ENCODE measurements around the gene MYO3B. TPM values are rescaled to one million over a fixed set of nuclear protein-coding genes. Genes with fewer than 3 reads are reported as not detected.

The MYO3B gene
- total and polyA plus RNA-seq, 2 donors (not counting 3 experiments of a cell fraction or from before 2014, with no cell fraction given), result 0.03 TPM; not detected in 1

GRCh38 chr2:170228429-170228828, 50.5 kb downstream of the MYO3B start:
- Histone ChIP-seq H3K27me3 (ENCODE audit: control insufficient read depth in 2 of 2, insufficient read depth in 2 of 2, low read length in 2 of 2) (peaks cover 0 to 2% of the 10 kb centered on the region in 2 experiments), H4K20me1 (replicated peaks; ENCODE audit: control insufficient read depth, extremely low read depth, insufficient read depth, low read length) (no peaks in the 10 kb centered on the region), H3K4me2 (ENCODE audit: insufficient read depth, low read length) (no peak overlapping the region), H3K27ac (ENCODE audit: insufficient read depth, low read depth, low read length) (no peak overlapping the region), H3K79me2 (ENCODE audit: control insufficient read depth, insufficient read depth, low read length) (no peaks in the 10 kb centered on the region), H3K4me3 (replicated peaks in 1 of 3; ENCODE audit: insufficient read depth in 1 of 3, low read depth in 1 of 3, low read length in 3 of 3) (no peak overlapping the region), H2AFZ (ENCODE audit: low read depth, low read length) (no peak overlapping the region), H3K9me3 (replicated peaks; ENCODE audit: control insufficient read depth, insufficient read depth, low read length) (no peaks in the 10 kb centered on the region), H3K4me1 (ENCODE audit: control insufficient read depth, extremely low read depth, insufficient read depth, low read length) (no peaks in the 10 kb centered on the region), H3K36me3 (ENCODE audit: control insufficient read depth in 2 of 2, extremely low read depth in 1 of 2, insufficient read depth in 2 of 2, low read length in 2 of 2) (no peaks in the 10 kb centered on the region), H3K9me1 (replicated peaks; ENCODE audit: control insufficient read depth, extremely low read depth, insufficient read depth, low read length) (no peaks in the 10 kb centered on the region), H3K9ac (replicated peaks; ENCODE audit: extremely low read depth, insufficient read depth, low read length) (no peak overlapping the region)
- POLR2A ChIA-PET, result interaction anchor here (0.6 kb wide), 1 partner anchor 20 kb away, joined by 3 read pairs; no protein-coding TSS in a partner anchor
- DNase-seq (ENCODE audit: low read depth, low spot score) (no peak), FAIRE-seq (no peak)
- dilution Hi-C loops (cut with MboI; ENCODE audit: extremely low pct_ligation_motif_present, low sequenced_read_pairs) (no loop called here), intact Hi-C loops (cut with micrococcal nuclease) (loop anchor here (10.0 kb wide), 1 partner anchor 154 kb away; no protein-coding TSS in a partner anchor)
- TF ChIP-seq MYC (IDR thresholded peaks at IDR 0.05; ENCODE audit: low read depth, low read length), result no peak
- no peak for TF ChIP-seq EZH2 (IDR thresholded peaks at IDR 0.05; ENCODE audit: borderline replicate concordance, low read depth, low read length, severe bottlenecking)
- TF ChIP-seq, protein P1, sequence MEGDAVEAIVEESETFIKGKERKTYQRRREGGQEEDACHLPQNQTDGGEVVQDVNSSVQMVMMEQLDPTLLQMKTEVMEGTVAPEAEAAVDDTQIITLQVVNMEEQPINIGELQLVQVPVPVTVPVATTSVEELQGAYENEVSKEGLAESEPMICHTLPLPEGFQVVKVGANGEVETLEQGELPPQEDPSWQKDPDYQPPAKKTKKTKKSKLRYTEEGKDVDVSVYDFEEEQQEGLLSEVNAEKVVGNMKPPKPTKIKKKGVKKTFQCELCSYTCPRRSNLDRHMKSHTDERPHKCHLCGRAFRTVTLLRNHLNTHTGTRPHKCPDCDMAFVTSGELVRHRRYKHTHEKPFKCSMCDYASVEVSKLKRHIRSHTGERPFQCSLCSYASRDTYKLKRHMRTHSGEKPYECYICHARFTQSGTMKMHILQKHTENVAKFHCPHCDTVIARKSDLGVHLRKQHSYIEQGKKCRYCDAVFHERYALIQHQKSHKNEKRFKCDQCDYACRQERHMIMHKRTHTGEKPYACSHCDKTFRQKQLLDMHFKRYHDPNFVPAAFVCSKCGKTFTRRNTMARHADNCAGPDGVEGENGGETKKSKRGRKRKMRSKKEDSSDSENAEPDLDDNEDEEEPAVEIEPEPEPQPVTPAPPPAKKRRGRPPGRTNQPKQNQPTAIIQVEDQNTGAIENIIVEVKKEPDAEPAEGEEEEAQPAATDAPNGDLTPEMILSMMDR (IDR thresholded peaks at IDR 0.05; ENCODE audit: extremely low read depth in 1 of 2, insufficient read depth in 1 of 2, low read depth in 1 of 2, low read length in 2 of 2), result no peak
- no TSS peak for BruUV-seq (replicated peaks)
- CTCF ChIA-PET, result interaction anchor here (1.0 to 2.0 kb wide), 2 partner anchors 12 to 96 kb away, joined by 3 to 4 read pairs; no protein-coding TSS in a partner anchor

GRCh38 chr2:170229125-170229524, 51.2 kb downstream of the MYO3B start:
- intact Hi-C loops (cut with micrococcal nuclease) (loop anchor here (10.0 kb wide), 1 partner anchor 154 kb away; no protein-coding TSS in a partner anchor), dilution Hi-C loops (cut with MboI; ENCODE audit: extremely low pct_ligation_motif_present, low sequenced_read_pairs) (no loop called here)
- H3K36me3 ChIP-seq (ENCODE audit: control insufficient read depth in 2 of 2, extremely low read depth in 1 of 2, insufficient read depth in 2 of 2, low read length in 2 of 2), result no peaks in the 10 kb centered on the region
- TF ChIP-seq, protein P2, sequence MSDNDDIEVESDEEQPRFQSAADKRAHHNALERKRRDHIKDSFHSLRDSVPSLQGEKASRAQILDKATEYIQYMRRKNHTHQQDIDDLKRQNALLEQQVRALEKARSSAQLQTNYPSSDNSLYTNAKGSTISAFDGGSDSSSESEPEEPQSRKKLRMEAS (IDR thresholded peaks at IDR 0.05; ENCODE audit: insufficient read depth, insufficient read length), result no peak
- ChIA-PET CTCF (interaction anchor here (1.0 to 2.0 kb wide), 4 partner anchors 11 to 295 kb away, joined by 3 to 4 read pairs (median 3); no protein-coding TSS in a partner anchor), POLR2A (no interaction called here)
- H3K9me1 ChIP-seq (replicated peaks; ENCODE audit: control insufficient read depth, extremely low read depth, insufficient read depth, low read length), result no peaks in the 10 kb centered on the region
- H3K79me2 ChIP-seq (ENCODE audit: control insufficient read depth, insufficient read depth, low read length), result no peaks in the 10 kb centered on the region
- H3K9me3 ChIP-seq (replicated peaks; ENCODE audit: control insufficient read depth, insufficient read depth, low read length), result no peaks in the 10 kb centered on the region
- H2AFZ ChIP-seq (ENCODE audit: low read depth, low read length), result no peak overlapping the region
- DNase-seq (ENCODE audit: low read depth, low spot score), result no peak
- H3K4me1 ChIP-seq (ENCODE audit: control insufficient read depth, extremely low read depth, insufficient read depth, low read length), result no peaks in the 10 kb centered on the region
- H3K4me2 ChIP-seq (ENCODE audit: insufficient read depth, low read length), result no peak overlapping the region
- no peak overlapping the region for H3K27ac ChIP-seq (ENCODE audit: insufficient read depth, low read depth, low read length)
- H3K9ac ChIP-seq (replicated peaks; ENCODE audit: extremely low read depth, insufficient read depth, low read length), result no peak overlapping the region
- H4K20me1 ChIP-seq (replicated peaks; ENCODE audit: control insufficient read depth, extremely low read depth, insufficient read depth, low read length), result no peaks in the 10 kb centered on the region
- H3K4me3 ChIP-seq (replicated peaks in 1 of 3; ENCODE audit: insufficient read depth in 1 of 3, low read depth in 1 of 3, low read length in 3 of 3), result no peak overlapping the region
- FAIRE-seq, result no peak
- peaks cover 0 to 2% of the 10 kb centered on the region in 2 experiments for H3K27me3 ChIP-seq (ENCODE audit: control insufficient read depth in 2 of 2, insufficient read depth in 2 of 2, low read length in 2 of 2)
- no TSS peak for BruUV-seq (replicated peaks)
